ENCODE measurements around the gene SRRM4. TPM values are rescaled to one million over a fixed set of nuclear protein-coding genes. Genes with fewer than 3 reads are reported as not detected.

Gene SRRM4
- total and polyA plus RNA-seq, 4 donors = not detected

- TF ChIP-seq RAD21 (IDR thresholded peaks at IDR 0.05) (no peak), GABPA (IDR thresholded peaks at IDR 0.05 in 1 of 2, conservative IDR thresholded peaks at IDR 0.05 in 1 of 2) (no peak), SP1 (IDR thresholded peaks at IDR 0.05) (no peak), HNF4G (IDR thresholded peaks at IDR 0.05) (no peak)
- TF ChIP-seq, protein P1, sequence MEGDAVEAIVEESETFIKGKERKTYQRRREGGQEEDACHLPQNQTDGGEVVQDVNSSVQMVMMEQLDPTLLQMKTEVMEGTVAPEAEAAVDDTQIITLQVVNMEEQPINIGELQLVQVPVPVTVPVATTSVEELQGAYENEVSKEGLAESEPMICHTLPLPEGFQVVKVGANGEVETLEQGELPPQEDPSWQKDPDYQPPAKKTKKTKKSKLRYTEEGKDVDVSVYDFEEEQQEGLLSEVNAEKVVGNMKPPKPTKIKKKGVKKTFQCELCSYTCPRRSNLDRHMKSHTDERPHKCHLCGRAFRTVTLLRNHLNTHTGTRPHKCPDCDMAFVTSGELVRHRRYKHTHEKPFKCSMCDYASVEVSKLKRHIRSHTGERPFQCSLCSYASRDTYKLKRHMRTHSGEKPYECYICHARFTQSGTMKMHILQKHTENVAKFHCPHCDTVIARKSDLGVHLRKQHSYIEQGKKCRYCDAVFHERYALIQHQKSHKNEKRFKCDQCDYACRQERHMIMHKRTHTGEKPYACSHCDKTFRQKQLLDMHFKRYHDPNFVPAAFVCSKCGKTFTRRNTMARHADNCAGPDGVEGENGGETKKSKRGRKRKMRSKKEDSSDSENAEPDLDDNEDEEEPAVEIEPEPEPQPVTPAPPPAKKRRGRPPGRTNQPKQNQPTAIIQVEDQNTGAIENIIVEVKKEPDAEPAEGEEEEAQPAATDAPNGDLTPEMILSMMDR (IDR thresholded peaks at IDR 0.05; ENCODE audit: low read depth, low read length, missing input control) = no peak
- no peak overlapping the region for H3K4me3 ChIP-seq (ENCODE audit: low read depth in 1 of 3, low read length in 3 of 3)
- H3K27ac ChIP-seq (ENCODE audit: low read depth in 1 of 2, low read length in 2 of 2) = no peak overlapping the region
- H3K36me3 ChIP-seq (ENCODE audit: control insufficient read depth in 4 of 4, insufficient read depth in 3 of 4, low read depth in 1 of 4, low read length in 3 of 4) = no peaks in the 10 kb centered on the region
- H3K9ac ChIP-seq (ENCODE audit: low read depth in 1 of 2, low read length in 2 of 2) = no peak overlapping the region
- no peaks in the 10 kb centered on the region for H3K4me1 ChIP-seq (ENCODE audit: control insufficient read depth in 4 of 4, insufficient read depth in 4 of 4, low read length in 3 of 4)
- no peak for DNase-seq (ENCODE audit: low spot score)
- H3K9me3 ChIP-seq (ENCODE audit: control insufficient read depth in 4 of 4, low read length in 3 of 4) = no peaks in the 10 kb centered on the region
- WGBS = 92% methylated on average over 16 of the region's 16 CpGs
- peaks cover 0 to 3% (median 0%) of the 10 kb centered on the region in 4 donors for H3K27me3 ChIP-seq (ENCODE audit: control insufficient read depth in 4 of 4, insufficient read depth in 4 of 4, low read length in 3 of 4)
Measured at GRCh38 chr12:119195256-119195655, 213.9 kb downstream of the SRRM4 start.

GRCh38 chr12:119198440-119198839 is 217.1 kb downstream of the SRRM4 start:
- Histone ChIP-seq H3K27ac (ENCODE audit: low read depth in 1 of 2, low read length in 2 of 2) (no peak overlapping the region), H3K9me3 (ENCODE audit: control insufficient read depth in 4 of 4, low read length in 3 of 4) (no peaks in the 10 kb centered on the region), H3K4me1 (ENCODE audit: control insufficient read depth in 4 of 4, insufficient read depth in 4 of 4, low read length in 3 of 4) (no peaks in the 10 kb centered on the region), H3K4me3 (ENCODE audit: low read depth in 1 of 3, low read length in 3 of 3) (no peak overlapping the region), H3K27me3 (ENCODE audit: control insufficient read depth in 4 of 4, insufficient read depth in 4 of 4, low read length in 3 of 4) (peaks cover 0 to 3% (median 0%) of the 10 kb centered on the region in 4 donors), H3K9ac (ENCODE audit: low read depth in 1 of 2, low read length in 2 of 2) (no peak overlapping the region), H3K36me3 (ENCODE audit: control insufficient read depth in 4 of 4, insufficient read depth in 3 of 4, low read depth in 1 of 4, low read length in 3 of 4) (no peaks in the 10 kb centered on the region)
- DNase-seq (ENCODE audit: low spot score) = no peak
- TF ChIP-seq RAD21 (IDR thresholded peaks at IDR 0.05) (no peak), HNF4G (IDR thresholded peaks at IDR 0.05) (no peak), GABPA (IDR thresholded peaks at IDR 0.05 in 1 of 2, conservative IDR thresholded peaks at IDR 0.05 in 1 of 2) (no peak), TAF1 (conservative IDR thresholded peaks at IDR 0.05) (no peak), FOXA2 (IDR thresholded peaks at IDR 0.05) (no peak), NR2F2 (IDR thresholded peaks at IDR 0.05) (no peak), YY1 (IDR thresholded peaks at IDR 0.05) (no peak)
- TF ChIP-seq, protein P2, sequence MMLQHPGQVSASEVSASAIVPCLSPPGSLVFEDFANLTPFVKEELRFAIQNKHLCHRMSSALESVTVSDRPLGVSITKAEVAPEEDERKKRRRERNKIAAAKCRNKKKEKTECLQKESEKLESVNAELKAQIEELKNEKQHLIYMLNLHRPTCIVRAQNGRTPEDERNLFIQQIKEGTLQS (IDR thresholded peaks at IDR 0.05) = no peak
- WGBS = 97% methylated on average over 2 of the region's 2 CpGs

GRCh38 chr12:119200601-119201000 is 219.3 kb downstream of the SRRM4 start:
- H3K36me3 ChIP-seq (ENCODE audit: control insufficient read depth in 4 of 4, insufficient read depth in 3 of 4, low read depth in 1 of 4, low read length in 3 of 4) = no peaks in the 10 kb centered on the region
- DNase-seq (ENCODE audit: low spot score) = no peak
- WGBS = 96% methylated on average over 4 of the region's 4 CpGs
- H3K4me1 ChIP-seq (ENCODE audit: control insufficient read depth in 4 of 4, insufficient read depth in 4 of 4, low read length in 3 of 4) = no peaks in the 10 kb centered on the region
- H3K27me3 ChIP-seq (ENCODE audit: control insufficient read depth in 4 of 4, insufficient read depth in 4 of 4, low read length in 3 of 4) = peaks cover 0 to 3% (median 0%) of the 10 kb centered on the region in 4 donors
- TF ChIP-seq, protein P2 (IDR thresholded peaks at IDR 0.05) = no peak
- TF ChIP-seq SP1 (IDR thresholded peaks at IDR 0.05) = no peak
- no peak for TF ChIP-seq ZBTB33 (IDR thresholded peaks at IDR 0.05)
- TF ChIP-seq MAX (IDR thresholded peaks at IDR 0.05) = no peak
- TF ChIP-seq HNF4G (IDR thresholded peaks at IDR 0.05) = no peak
- TF ChIP-seq HNF4A (conservative IDR thresholded peaks at IDR 0.05) = no peak
- TF ChIP-seq TAF1 (conservative IDR thresholded peaks at IDR 0.05) = no peak
- no peak for TF ChIP-seq EGR1 (IDR thresholded peaks at IDR 0.05; ENCODE audit: low read depth in 2 of 2)
- TF ChIP-seq YY1 (IDR thresholded peaks at IDR 0.05) = no peak
- no peak for TF ChIP-seq JUND (IDR thresholded peaks at IDR 0.05)
- TF ChIP-seq GABPA (IDR thresholded peaks at IDR 0.05 in 1 of 2, conservative IDR thresholded peaks at IDR 0.05 in 1 of 2) = no peak
- TF ChIP-seq RXRA (IDR thresholded peaks at IDR 0.05) = no peak
- no peak for TF ChIP-seq REST (IDR thresholded peaks at IDR 0.05)
- H3K9ac ChIP-seq (ENCODE audit: low read depth in 1 of 2, low read length in 2 of 2) = no peak overlapping the region
- no peaks in the 10 kb centered on the region for H3K9me3 ChIP-seq (ENCODE audit: control insufficient read depth in 4 of 4, low read length in 3 of 4)
- no peak overlapping the region for H3K27ac ChIP-seq (ENCODE audit: low read depth in 1 of 2, low read length in 2 of 2)
- H3K4me3 ChIP-seq (ENCODE audit: low read depth in 1 of 3, low read length in 3 of 3) = no peak overlapping the region

All from liver (tissue), 9 donors.